Right lobe of liver (tissue), 6 donors: ENCODE data around the gene TMEM143. TPM values are rescaled to one million over a fixed set of nuclear protein-coding genes. Genes with fewer than 3 reads are reported as not detected.
"Not testable (repeated sequence)": the region's sequence is repeated elsewhere in the genome, so short reads cannot be mapped to it uniquely, and the experiment has no call there.

Experiments
- ATAC-seq, 4 donors: fragments of 200-7000 bp; cut with Tn5 transposase; one replicate each; pipeline ENCODE4 v1.9.1; 2020; ENCODE audit warnings: mild to moderate bottlenecking in 4 of 4, moderate library complexity in 4 of 4
- DNase-seq, 3 donors: peaks; one replicate each; pipeline ENCODE4 v3.0.0-alpha.2; 2020
- H3K27ac ChIP-seq, 3 donors: fragments of 200-600 bp; one replicate each; pipeline ENCODE4 v1.8.0; 2022
- H3K27me3 ChIP-seq, 2 donors: fragments of 200-600 bp; one replicate each; pipeline ENCODE4 v1.8.0; 2022
- H3K36me3 ChIP-seq, 4 donors: fragments of 200-600 bp; sonication (generic) in 1 of 4; one replicate each; pipeline versions ENCODE4 v1.5.1 to v1.8.0; 2017 to 2022; ENCODE audit warnings: control low read depth in 1 of 4
- H3K4me1 ChIP-seq, 4 donors: fragments of 200-600 bp; sonication (generic) in 1 of 4; one replicate each; pipeline versions ENCODE4 v1.5.1 to v1.8.0; 2017 to 2022; ENCODE audit warnings: control low read depth in 1 of 4
- H3K4me3 ChIP-seq, 3 donors: fragments of 200-600 bp; one replicate each; pipeline ENCODE4 v1.8.0; 2022
- H3K9me3 ChIP-seq, 4 donors: fragments of 200-600 bp; sonication (generic) in 1 of 4; one replicate each; pipeline versions ENCODE4 v1.5.1 to v1.8.0; 2017 to 2022; ENCODE audit warnings: control low read depth in 1 of 4
- CTCF ChIP-seq, 4 donors: fragments of 200-600 bp in 3 of 4; fragments of 450-650 bp in 1 of 4; IDR thresholded peaks; one replicate each; pipeline versions ENCODE4 v1.5.1 to v1.8.0; 2016 to 2022; ENCODE audit warnings: antibody characterized with exemption in 4 of 4, mild to moderate bottlenecking in 2 of 4
- POLR2A ChIP-seq: fragments of 450-650 bp; IDR thresholded peaks from one replicate; pipeline ENCODE4 v1.6.1; 2017; ENCODE audit warnings: antibody characterized with exemption, mild to moderate bottlenecking
- WGBS: methylation state at CpG from one replicate; pipeline ENCODE4 v1.1.6; 2018; ENCODE audit warnings: low coverage, low lambda C conversion rate; ENCODE audit not compliant: insufficient coverage; ENCODE audit errors: missing lambda C conversion rate; 5-methylcytosine and 5-hydroxymethylcytosine counted together
- intact Hi-C, 2 donors: fragments of 100-400 bp; cut with DNase I; formaldehyde crosslinking; loops; one replicate each; pipeline versions ENCODE4 v1.11.2 to v1.14.1; 2022
- total RNA-seq, 6 experiments: library from RNA; depleted of rRNA in 2 of 6; stranded (reverse); fragments of >200 nt in 2 of 6; fragmentation: NEBNext Ultra II Directional in 3 of 6; extraction: Animal tissue kit (Norgen Biotek cat#: 25700) in 3 of 6; gene quantifications; one replicate each; pipeline versions ENCODE4 v1.1.0 to v1.2.4, GENCODE V29; 2016 to 2023
- donor health status: DM: no; HTN: yes; CAD: no.
- donor health status: DM: no; HTN: no; CAD: no.
- donor health status: DM: no; HTN: no; CAD: no.
- donor health status: DM: no; HTN: yes; CAD: no.
- donor health status: DM: no; HTN: yes; CAD: no.

The TMEM143 gene
- total RNA-seq, 6 experiments from 2014 or later, result 6.5 to 15.1 (median 9.8) TPM

GRCh38 chr19:48379058-48379457 lies 15.3 kb upstream of the TMEM143 start:
- H3K9me3 ChIP-seq, result no peaks in the 10 kb centered on the region
- WGBS, result 70% methylated on average over 5 of the region's 5 CpGs
- DNase-seq (no peak), ATAC-seq (no peak)
- no peak overlapping the region for H3K27ac ChIP-seq
- intact Hi-C loops, result no loop called here
- no peak for TF ChIP-seq POLR2A
- TF ChIP-seq CTCF (IDR thresholded peaks at IDR 0.05), result no peak
- H3K27me3 ChIP-seq, result no peaks in the 10 kb centered on the region
- peaks cover 0 to 21% (median 9%) of the 10 kb centered on the region in 4 donors for H3K36me3 ChIP-seq
- no peaks in the 10 kb centered on the region for H3K4me1 ChIP-seq
- no peak overlapping the region for H3K4me3 ChIP-seq

GRCh38 chr19:48378194-48378570 lies 14.4 kb upstream of the TMEM143 start:
- no peaks in the 10 kb centered on the region for H3K27me3 ChIP-seq
- H3K4me1 ChIP-seq, result no peaks in the 10 kb centered on the region
- WGBS, result 80% methylated on average over 5 of the region's 10 CpGs
- DNase-seq (no peak), ATAC-seq (no peak)
- H3K27ac ChIP-seq, result no peak overlapping the region
- TF ChIP-seq POLR2A (no peak), CTCF (IDR thresholded peaks at IDR 0.05) (no peak)
- intact Hi-C loops, result no loop called here
- H3K9me3 ChIP-seq, result no peaks in the 10 kb centered on the region
- H3K4me3 ChIP-seq, result no peak overlapping the region
- peaks cover 0 to 12% (median 3%) of the 10 kb centered on the region in 4 donors for H3K36me3 ChIP-seq

- 60% methylated on average over 1 of the region's 11 CpGs for WGBS
- peak in 1 of 4 donors; percentile 9 for ATAC-seq
Observed at GRCh38 chr19:48373567-48373966, 9.8 kb upstream of the TMEM143 start.

GRCh38 chr19:48372904-48373303 lies 9.2 kb upstream of the TMEM143 start:
- WGBS, result 55% methylated on average over 4 of the region's 4 CpGs
- ATAC-seq, result peak in 1 of 4 donors; percentile 11
- Histone ChIP-seq H3K27ac (no peak overlapping the region), H3K27me3 (no peaks in the 10 kb centered on the region), H3K9me3 (no peaks in the 10 kb centered on the region), H3K36me3 (no peaks in the 10 kb centered on the region), H3K4me3 (no peak overlapping the region), H3K4me1 (no peaks in the 10 kb centered on the region)
- TF ChIP-seq POLR2A, result no peak
- no peak for TF ChIP-seq CTCF (IDR thresholded peaks at IDR 0.05)
- intact Hi-C loops, result no loop called here
- no peak for DNase-seq

More at GRCh38 chr19:48373567-48373966, 9.8 kb upstream of the TMEM143 start:
- no peaks in the 10 kb centered on the region for H3K9me3 ChIP-seq
- no peaks in the 10 kb centered on the region for H3K27me3 ChIP-seq
- no peak for TF ChIP-seq CTCF (IDR thresholded peaks at IDR 0.05)
- TF ChIP-seq POLR2A, result no peak
- H3K36me3 ChIP-seq, result no peaks in the 10 kb centered on the region
- no peak overlapping the region for H3K27ac ChIP-seq
- DNase-seq, result no peak
- H3K4me1 ChIP-seq, result no peaks in the 10 kb centered on the region
- no peak overlapping the region for H3K4me3 ChIP-seq
- intact Hi-C loops, result no loop called here

- H3K9me3 ChIP-seq, ATAC-seq, H3K27ac ChIP-seq, H3K36me3 ChIP-seq, H3K4me1 ChIP-seq, H3K27me3 ChIP-seq, DNase-seq, H3K4me3 ChIP-seq, intact Hi-C loops: not testable (repeated sequence)
- WGBS, result 100% methylated on average over 2 of the region's 5 CpGs
Observed at GRCh38 chr19:48371771-48372170, 8.0 kb upstream of the TMEM143 start.
